ENCODE data around the gene FCRLB.
"Not testable (repeated sequence)": the region's sequence is repeated elsewhere in the genome, so short reads cannot be mapped to it uniquely, and the experiment has no call there.

Gene FCRLB

GRCh38 chr1:161720956-161721737, at the start of gene FCRLB:
FCRLB (plus strand) TSS chr1:161721544; CDS start chr1:161722673, 1,129 bp downstream.
- no peak for DNase-seq

- DNase-seq = not testable (repeated sequence)
Observed at GRCh38 chr1:161673437-161673836, 47.9 kb upstream of the FCRLB start.

GRCh38 chr1:161674447-161674846, 46.9 kb upstream of the FCRLB start:
- not testable (repeated sequence) for DNase-seq

GRCh38 chr1:161674908-161675307, 46.4 kb upstream of the FCRLB start:
- DNase-seq = not testable (repeated sequence)

- peak; percentile 36 for DNase-seq
Observed at GRCh38 chr1:161676441-161676840, 44.9 kb upstream of the FCRLB start.

GRCh38 chr1:161676958-161677689, 44.2 kb upstream of the FCRLB start:
- no peak for DNase-seq

- DNase-seq = no peak
Observed at GRCh38 chr1:161678500-161678899, 42.8 kb upstream of the FCRLB start.

- no peak for DNase-seq
Observed at GRCh38 chr1:161681879-161682278, 39.5 kb upstream of the FCRLB start.

GRCh38 chr1:161688946-161689345, 32.4 kb upstream of the FCRLB start:
- DNase-seq = no peak

- no peak for DNase-seq
Observed at GRCh38 chr1:161691846-161692245, 29.5 kb upstream of the FCRLB start.

GRCh38 chr1:161693020-161693712, 28.2 kb upstream of the FCRLB start:
- DNase-seq = not testable (repeated sequence)

- not testable (repeated sequence) for DNase-seq
Observed at GRCh38 chr1:161698302-161698701, 23.0 kb upstream of the FCRLB start.

GRCh38 chr1:161702250-161702649, 19.1 kb upstream of the FCRLB start:
- no peak for DNase-seq

- no peak for DNase-seq
Observed at GRCh38 chr1:161705537-161705936, 15.8 kb upstream of the FCRLB start.

- DNase-seq = no peak
Observed at GRCh38 chr1:161706113-161706481, 15.2 kb upstream of the FCRLB start.

- no peak for DNase-seq
Observed at GRCh38 chr1:161706482-161707347, 14.6 kb upstream of the FCRLB start, which contains the start of gene FCRLA. FCRLA (plus strand) TSS chr1:161707229; CDS start chr1:161707265, 36 bp downstream.

- DNase-seq = no peak
Observed at GRCh38 chr1:161707503-161707902, 13.8 kb upstream of the FCRLB start.

- DNase-seq = no peak
Observed at GRCh38 chr1:161709373-161709772, 12.0 kb upstream of the FCRLB start.

- DNase-seq = no peak
Observed at GRCh38 chr1:161710560-161710959, 10.8 kb upstream of the FCRLB start.

GRCh38 chr1:161718559-161719324, 2.6 kb upstream of the FCRLB start:
- peak; percentile 1 for DNase-seq

- no peak for DNase-seq
Observed at GRCh38 chr1:161719325-161719611, 2.1 kb upstream of the FCRLB start.

GRCh38 chr1:161720422-161720821, 922 bp upstream of the FCRLB start:
- DNase-seq = no peak

Data from midbrain (tissue), 1 donor.